A673 (cell line): ENCODE results near the gene IKZF3.

Source experiments
- EZH2 ChIP-seq: fragments of 200-600 bp; sonication (generic); IDR thresholded peaks from 2 replicates; pipeline ENCODE4 v1.6.1; 2017; ENCODE audit warnings: borderline replicate concordance, low read depth, mild to moderate bottlenecking, mixed read lengths, antibody characterized with exemption, low read length; ENCODE audit not compliant: poor library complexity, severe bottlenecking
- TF ChIP-seq, protein P1 (sequence below): fragments of 300-800, 200-600 bp; sonication (generic); conservative IDR thresholded peaks from 2 replicates; pipeline ENCODE4 v1.5.1; 2017; ENCODE audit warnings: low read depth, mild to moderate bottlenecking, antibody characterized with exemption, low read length, moderate library complexity, mixed read lengths

DNA sequence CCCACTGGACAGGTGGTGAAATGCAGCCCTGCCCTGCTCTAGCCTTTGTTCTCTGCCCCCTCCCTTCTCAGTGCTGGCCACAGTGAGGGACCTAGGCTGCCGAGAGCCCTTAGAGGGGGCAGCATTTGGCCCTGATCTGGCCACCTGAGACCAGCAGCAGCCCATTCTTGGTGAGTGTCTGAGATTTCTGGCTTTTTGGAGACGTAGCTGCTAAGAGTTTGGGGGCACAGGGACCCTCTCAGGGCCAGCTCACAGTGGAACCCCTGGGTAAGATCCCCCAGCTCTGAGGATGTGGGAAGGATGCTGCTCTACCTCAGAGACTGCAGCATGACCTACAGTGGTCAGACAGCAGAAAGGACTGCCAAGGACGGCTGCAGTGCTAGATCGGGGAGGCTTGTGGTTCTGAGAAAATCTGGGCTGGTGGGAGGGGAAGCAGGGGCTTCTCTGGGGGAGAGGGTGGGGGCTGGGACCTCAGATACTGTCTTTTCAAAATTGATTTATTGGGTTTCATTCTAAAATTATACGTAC, 113.0 kb downstream of the IKZF3 start:
- no peak for TF ChIP-seq EZH2
- TF ChIP-seq, protein P1, sequence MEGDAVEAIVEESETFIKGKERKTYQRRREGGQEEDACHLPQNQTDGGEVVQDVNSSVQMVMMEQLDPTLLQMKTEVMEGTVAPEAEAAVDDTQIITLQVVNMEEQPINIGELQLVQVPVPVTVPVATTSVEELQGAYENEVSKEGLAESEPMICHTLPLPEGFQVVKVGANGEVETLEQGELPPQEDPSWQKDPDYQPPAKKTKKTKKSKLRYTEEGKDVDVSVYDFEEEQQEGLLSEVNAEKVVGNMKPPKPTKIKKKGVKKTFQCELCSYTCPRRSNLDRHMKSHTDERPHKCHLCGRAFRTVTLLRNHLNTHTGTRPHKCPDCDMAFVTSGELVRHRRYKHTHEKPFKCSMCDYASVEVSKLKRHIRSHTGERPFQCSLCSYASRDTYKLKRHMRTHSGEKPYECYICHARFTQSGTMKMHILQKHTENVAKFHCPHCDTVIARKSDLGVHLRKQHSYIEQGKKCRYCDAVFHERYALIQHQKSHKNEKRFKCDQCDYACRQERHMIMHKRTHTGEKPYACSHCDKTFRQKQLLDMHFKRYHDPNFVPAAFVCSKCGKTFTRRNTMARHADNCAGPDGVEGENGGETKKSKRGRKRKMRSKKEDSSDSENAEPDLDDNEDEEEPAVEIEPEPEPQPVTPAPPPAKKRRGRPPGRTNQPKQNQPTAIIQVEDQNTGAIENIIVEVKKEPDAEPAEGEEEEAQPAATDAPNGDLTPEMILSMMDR, result no peak
